CD1c-positive myeloid dendritic cell (primary cell): ENCODE measurements around the gene FBLN2.
A peak's percentile ranks its signal among the peaks of the same experiment; 100 is the strongest.
"Not testable (repeated sequence)": the region's sequence is repeated elsewhere in the genome, so short reads cannot be mapped to it uniquely, and the experiment has no call there.

Source experiments
- DNase-seq: peaks from one replicate; pipeline ENCODE4 v3.0.0-alpha.2; 2016; ENCODE audit errors: extremely low spot score

FBLN2 gene

DNA sequence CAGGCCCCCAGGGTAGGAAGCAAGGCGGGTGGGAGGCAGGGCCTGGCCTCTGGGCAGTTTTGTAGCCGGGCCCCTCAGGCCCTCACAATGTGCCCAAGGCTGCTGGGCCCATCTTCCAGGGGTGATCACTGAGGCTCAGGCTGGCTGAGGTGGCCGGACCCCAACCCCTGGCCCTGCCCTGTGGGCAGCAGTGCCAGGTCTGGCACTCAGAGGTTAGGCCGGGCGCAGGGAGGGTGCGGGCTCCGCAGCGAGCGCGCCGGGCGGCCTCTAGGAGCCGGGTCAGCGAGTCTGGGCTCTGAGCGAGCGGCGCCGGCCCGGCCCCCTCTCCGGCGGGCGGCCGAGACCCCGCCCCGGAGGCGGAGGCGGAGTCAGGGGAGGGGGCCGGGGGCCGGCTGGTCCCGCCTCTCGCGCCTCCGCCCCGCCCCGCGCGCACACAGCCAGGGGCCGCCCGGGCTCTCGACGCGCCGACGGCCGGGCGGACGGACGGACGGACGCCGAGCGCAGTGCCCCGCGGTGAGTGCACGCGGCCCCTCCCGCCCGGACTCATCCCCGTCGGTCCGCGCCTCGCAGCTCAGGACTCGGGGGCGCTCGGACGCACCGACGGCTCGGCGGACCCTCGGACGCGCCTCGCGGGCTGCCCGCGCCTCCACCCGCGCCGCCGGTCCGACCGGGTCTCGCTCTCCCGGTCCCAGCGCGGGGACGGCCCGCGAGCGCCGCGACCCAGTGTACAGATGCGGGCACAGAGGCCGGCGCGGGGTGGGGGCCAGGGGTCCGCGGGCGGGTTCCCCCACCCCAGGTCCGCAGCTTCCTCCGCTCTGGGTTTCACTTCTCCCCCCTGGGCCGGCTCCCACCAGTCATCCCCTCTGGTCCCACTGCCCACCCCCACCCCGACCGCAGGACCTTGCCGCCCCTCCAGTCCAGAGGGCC lies at the start of gene FBLN2:
Gene FBLN2, plus strand, starts transcription at position 430 of the 927 bp plus-strand sequence. CDS start 21,231 bp downstream, outside the sequence.
- DNase-seq, result peak; percentile 5

DNA sequence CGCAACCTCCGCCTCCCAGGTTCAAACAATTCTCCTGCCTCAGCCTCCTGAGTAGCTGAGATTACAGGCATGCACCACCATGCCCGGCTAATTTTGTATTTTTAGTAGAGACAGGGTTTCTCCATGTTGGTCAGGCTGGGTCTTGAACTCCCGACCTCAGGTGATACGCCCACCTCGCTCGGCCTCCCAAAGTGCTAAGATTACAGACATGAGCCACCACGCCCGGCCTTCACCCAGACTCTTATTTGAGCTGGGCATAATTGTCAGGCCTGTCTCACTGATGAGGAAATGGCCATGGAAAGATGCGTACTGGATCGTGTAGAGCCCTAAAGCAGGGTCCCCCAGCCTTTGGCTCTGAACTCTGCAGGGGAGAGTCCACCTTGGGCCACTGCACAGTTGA lies 49.7 kb upstream of the FBLN2 start:
- not testable (repeated sequence) for DNase-seq

DNA sequence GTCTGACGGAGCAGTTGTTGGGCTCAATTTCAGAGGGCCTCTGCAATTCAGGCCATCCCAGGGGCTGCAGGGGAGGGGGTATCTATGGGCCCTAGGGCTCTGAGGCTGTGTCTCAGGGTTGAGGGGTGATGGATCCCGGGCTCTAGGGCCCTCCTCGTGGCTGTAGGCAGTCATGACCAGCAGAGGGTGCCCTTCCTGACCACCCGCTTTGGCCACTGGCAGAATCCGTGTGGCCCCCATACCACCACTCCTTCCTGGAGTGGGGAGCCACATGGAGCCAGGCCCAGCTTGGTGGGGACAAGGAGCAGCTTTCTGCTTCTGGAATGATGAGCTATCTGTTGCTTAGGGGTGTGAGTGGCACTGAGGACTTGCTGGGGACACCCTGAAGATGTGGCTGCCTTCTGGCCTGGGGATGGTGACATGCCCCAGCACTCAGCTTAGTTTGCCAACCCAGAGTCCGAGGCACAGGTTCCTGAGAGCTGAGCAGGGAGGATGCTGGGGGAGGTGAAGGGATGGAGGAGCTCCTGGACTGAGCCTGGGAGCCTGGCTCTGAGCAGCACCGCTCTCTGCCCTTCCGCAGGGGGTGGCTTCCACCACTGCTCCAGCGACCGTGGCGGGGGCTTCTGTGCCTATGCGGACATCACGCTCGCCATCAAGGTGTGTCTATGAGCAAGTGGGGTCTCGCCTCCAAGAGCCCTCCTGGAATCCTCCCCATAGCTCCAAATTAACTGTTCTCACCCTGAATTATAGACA lies 48.6 kb upstream of the FBLN2 start:
- no peak for DNase-seq

DNA sequence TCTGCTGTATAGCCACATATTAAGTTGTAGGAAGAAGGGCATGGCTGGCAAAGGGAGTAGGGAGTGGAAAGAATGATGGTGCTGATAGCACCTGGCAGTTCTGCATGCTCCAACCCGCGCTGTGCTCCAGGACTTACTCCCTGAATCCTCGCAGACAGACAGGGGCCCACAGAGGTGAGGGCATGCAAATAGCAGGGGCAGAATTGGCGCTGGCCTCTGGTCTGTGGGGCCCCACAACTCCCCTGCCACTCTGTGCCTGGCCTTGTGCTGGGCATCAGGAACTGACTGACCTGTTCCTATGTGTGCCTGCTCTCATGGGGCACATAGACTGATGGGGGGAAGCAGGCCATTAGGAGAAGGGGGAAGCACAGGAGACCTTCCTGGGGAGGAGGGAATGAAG lies 47.9 kb upstream of the FBLN2 start:
- no peak for DNase-seq

DNA sequence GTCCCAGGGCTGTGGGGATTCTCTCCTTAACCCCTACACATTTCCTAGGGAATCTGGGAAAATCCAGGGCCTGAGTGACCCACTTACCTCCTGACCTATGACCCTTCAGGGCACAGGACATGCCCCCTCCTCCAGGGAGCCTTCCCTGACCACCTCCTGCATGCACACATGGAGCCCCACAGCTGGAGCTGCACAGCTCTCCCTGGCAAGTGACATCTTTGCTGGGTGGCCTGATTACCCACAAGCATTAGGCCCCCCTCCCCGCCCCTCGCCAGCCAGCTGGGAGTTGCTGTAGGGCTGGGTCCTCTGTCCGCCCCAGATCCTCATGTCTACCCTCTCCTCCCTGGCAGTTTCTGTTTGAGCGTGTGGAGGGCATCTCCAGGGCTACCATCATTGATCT lies 47.4 kb upstream of the FBLN2 start:
- DNase-seq, result no peak

DNA sequence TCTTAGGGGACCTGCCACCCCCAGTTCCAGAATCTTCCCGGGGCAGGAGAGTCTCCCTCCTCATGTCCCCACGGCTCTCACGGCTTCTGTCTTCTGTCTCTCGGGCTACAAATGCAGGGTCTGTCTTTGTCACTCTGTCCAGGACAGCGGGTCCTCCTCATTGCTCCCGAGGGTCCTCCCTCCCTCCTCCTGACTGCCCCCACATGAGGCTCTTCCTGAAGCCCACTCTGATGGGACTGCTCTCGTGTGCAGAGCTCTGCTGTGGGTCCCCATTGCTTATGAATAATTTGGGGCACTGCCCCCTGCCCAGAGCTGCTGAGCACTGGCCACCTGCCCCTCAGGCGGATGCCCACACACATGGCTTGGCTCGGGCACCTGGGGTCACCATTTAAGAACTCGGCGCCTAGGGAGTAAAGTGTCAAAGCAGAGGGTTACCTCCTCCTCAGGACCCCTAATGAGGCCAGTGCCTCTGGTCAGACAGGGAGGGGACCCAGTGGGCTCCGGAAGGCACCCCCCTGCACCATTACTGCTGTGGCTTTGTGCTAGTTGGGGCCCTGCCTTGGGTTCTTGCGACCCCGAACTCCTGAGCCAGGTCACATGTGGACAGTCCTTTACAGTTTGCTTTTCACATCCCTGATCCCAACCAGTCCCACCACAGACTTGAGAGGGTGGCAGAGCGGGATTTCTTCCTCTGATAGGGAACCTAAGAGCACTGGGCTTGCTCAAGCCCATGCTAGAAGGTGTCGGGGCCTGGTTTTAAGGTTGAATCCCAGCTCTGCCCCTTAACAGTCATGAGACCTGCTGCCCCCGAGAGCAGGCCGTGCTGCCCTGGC lies 46.8 kb upstream of the FBLN2 start:
- no peak for DNase-seq

DNA sequence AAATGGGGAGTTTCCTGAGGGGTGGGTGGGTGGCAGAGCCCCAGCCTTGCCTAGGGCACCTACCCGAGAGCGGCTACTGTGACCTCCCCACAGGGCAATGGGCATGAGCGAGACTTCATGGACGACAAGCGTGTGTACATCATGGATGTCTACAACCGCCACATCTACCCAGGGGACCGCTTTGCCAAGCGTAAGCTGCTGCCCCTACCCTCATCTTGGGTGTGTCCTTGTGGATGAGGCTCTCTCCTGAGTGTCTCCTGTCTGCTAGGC lies 46.2 kb upstream of the FBLN2 start:
- DNase-seq, result no peak

DNA sequence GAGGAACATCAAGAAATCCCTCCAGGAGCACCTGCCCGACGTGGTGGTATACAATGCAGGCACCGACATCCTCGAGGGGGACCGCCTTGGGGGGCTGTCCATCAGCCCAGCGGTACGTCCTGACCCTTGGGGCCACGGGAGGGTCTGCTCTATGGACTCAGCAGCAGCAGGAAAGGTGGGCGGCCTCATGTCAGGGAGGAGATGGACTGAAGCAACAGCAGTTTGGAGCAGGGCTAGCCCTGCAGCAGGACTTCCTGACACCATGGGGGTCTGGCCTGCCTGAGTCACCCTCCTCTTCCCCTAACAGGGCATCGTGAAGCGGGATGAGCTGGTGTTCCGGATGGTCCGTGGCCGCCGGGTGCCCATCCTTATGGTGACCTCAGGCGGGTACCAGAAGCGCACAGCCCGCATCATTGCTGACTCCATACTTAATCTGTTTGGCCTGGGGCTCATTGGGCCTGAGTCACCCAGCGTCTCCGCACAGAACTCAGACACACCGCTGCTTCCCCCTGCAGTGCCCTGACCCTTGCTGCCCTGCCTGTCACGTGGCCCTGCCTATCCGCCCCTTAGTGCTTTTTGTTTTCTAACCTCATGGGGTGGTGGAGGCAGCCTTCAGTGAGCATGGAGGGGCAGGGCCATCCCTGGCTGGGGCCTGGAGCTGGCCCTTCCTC lies 44.6 kb upstream of the FBLN2 start:
- no peak for DNase-seq

DNA sequence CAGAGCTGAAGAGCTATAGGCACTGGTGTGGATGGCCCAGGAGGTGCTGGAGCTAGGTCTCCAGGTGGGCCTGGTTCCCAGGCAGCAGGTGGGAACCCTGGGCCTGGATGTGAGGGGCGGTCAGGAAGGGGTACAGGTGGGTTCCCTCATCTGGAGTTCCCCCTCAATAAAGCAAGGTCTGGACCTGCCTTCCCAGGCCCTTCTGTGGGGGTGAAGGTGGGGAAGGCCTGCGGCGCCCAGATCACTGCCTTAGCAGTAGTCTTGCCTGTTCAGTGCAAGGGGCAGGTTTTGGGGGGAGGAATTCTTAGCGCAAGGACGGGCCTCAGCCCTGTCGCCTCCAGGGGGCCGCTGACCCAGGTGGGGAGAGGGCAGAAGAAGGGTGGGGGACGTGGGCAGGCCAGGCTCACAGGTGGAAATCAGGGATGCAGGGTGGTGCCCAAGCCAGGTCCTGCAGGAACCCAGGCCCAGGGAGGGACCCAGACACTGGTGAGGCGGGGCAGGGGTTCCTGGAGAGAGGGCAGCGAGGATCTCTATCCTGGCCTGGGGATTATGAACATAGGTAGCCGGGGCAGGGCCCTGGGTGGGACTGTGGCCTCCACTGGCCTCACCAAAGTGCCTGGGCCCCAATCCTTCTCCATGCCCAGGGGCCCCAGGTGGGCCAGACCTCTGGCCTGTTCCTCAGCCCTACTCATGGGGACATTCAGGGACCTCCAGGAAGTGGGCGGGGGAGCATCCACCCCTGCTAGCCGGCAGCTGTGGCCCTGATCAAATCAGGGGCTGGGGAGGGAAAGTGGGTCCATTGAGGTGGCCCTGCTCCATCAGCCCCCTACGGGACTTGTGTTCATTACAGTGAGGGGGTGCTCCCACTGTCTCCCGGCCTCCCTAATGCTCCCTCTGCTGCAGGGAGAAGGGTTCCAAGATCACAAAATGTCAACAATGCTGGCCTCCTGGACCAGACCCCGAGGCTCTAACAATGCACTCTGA lies 43.5 kb upstream of the FBLN2 start:
- DNase-seq, result no peak

DNA sequence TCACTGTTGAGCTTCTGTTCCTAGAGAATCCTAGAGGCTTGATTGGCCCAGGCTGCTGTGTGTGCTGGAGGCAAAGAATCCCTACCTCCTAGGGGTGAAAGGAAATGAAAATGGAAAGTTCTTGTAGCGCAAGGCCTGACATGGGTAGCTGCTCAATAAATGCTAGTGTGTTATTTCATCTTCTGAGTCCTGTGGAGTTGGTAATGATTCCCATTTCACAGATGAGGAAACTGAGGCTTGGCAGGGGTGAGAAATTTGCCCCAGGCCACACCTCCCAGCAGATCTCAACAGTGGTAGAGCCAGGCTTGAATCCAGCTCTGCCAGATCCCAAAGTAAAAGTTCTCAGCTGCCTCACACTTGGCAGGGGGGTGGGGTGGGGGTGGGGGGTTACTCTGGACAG lies 42.7 kb upstream of the FBLN2 start:
- no peak for DNase-seq

DNA sequence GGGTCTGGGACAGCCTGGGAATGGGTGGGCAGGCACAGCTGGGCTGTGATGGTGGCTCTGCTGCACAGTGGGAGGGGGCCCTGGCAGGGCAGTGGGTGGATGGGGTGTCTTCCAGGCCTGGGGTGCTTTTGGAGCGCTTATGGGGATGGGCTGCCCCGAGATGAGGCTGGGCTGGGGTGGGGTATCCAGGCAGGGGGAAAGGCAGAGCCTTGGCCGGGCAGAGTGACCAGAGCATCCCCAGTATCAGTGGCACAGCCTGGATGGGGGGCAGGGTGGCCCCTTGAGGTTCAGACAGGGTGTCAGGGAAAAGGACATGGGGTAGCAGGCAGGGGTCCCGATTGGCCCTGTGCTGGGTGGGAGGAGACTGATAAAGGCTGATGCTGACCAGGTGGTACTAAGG lies 42.2 kb upstream of the FBLN2 start:
- no peak for DNase-seq

DNA sequence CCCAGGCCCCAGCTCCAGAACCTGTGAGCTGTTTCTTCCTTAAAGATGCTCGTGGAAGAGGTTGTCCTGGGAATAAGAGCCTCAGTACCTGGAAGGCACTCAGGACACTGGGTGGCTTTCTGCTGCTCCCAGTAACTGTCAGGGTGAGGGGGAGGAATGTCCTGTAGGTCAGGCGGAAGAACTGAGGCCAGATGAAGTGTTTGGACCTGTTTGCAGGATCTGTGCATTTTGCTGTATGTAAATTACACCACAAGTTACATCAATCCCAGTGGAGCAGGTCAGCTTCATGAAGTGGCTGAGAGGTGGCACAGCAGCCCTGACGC lies 41.7 kb upstream of the FBLN2 start:
- DNase-seq, result no peak

DNA sequence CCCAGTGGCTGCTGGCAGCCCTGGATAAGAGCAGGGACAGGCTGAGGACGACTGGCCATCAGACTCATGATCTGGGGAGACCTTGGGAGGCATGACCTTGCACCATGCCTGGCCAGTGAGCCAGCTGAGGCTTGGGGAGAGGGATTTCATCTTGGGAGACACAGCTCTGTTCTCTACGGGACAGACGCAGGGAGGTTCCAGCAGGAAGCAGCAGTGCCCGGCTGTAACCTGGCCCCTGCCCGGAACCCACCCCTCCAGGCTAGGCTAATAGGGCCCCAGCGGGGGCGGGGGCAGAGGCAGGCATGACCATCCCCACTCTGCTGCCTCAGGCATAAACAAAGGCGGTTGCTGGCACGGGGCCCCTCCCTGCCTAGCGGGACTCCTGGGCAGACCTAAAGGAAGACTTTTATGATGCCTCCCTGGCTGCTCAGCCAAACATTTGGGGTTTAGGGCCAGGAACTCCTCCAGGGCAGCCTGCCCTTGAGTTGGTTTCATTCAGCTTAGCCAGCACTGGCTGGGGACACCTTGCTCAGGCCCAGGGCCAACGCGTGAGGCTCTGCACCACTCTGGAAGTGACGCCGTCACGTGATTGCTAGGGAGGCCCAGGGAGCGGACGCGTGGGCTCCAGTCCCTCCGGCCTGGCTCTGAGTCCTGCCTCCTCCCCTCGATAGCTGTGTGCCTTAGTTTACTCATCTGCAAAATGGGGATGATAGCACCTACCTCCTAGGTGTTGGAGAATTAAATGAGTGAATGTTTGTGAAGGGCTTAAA lies 41.2 kb upstream of the FBLN2 start:
- DNase-seq, result no peak

DNA sequence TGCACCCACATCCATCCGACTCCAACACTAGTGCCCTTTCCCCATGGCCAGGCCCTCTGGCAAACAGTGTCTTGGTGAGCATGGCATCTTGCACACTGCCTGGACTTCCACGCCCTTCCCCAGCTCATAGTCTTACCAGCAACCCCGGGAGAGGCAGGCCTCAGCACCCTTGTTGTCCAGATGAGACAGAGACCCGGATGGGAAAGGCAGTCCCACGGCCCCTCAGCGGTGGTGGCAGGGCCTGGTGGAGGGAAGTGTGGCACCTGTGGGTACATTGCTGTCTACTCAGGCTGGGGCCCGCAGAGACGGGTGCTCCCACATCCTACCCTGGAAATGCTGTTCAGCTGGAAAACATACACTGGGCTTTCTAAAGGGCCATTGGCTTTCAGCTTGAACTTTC lies 40.4 kb upstream of the FBLN2 start:
- no peak for DNase-seq

DNA sequence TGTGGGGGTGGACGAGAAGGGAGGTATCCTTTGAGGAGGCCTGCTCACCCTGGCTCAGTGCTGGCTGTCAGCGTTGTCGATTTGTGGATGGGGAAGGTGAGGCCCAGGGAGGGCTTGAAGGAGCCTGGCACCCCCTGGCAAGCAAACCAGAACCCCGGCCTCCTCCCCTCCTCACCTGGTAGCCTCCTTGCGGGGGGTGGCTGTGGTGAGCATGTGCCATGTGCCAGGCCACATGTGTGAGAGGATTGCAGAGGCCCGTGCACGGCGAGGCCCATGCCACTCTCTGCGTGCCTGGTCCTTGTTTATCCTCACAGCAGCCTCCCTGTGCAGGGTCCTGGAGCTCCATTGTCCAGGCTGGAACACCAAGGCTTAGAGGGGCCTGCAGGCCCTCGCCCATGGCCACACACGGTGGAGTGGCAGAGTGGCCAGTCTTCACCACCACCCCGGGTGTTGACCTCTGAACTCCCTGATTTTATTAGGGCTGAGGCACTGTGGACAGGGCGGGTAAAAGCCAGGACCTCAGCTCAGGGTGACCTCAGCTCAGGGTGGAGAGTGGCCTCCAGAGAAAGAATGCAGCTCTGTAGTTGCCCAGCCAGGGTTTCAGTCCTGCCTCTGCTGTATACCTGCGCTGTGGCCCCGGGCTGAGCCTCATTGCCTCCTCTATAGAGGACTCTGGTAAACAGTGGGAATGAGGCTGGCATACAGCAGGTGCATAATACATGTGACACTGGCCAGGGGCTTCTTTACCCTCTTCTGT lies 39.7 kb upstream of the FBLN2 start:
- no peak for DNase-seq

DNA sequence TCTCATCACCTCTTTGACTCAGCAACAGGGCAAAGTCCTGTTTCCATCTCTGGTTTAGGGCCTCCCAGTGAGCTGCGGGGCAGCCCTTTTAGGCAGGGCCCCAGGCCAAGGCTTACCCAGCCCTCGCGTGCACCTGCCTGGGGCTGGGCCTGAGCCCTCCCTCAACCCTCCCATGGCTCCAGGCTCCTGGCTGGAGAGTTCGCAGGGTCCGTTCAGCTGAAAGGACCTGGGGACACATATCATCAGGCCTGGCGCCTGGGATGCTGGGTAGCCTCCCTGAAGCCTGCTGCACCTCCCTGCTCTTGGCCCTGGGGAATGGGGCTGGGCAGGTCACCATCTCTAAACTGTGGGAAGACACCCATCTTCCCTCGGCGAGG lies 39.1 kb upstream of the FBLN2 start:
- DNase-seq, result no peak

DNA sequence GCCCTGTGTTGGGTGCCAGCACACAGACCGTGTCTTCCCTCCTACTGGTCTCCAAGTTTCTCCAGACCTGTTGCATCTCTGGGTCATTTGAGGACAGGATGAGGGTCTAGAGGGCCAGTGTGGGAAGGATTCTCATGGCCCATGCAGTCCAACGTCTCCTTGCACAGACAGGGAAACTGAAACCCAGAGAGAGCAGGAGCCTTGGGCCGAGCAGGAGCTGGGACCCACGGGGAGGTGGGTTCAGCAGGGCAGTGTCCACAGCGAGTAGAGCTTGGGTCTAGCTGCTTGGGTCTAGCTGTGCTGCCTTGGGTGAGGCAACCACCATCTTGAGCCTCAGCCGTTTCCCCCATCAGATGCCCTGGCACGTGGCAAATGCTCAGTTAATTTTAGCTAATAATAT lies 36.5 kb upstream of the FBLN2 start:
- DNase-seq, result no peak

DNA sequence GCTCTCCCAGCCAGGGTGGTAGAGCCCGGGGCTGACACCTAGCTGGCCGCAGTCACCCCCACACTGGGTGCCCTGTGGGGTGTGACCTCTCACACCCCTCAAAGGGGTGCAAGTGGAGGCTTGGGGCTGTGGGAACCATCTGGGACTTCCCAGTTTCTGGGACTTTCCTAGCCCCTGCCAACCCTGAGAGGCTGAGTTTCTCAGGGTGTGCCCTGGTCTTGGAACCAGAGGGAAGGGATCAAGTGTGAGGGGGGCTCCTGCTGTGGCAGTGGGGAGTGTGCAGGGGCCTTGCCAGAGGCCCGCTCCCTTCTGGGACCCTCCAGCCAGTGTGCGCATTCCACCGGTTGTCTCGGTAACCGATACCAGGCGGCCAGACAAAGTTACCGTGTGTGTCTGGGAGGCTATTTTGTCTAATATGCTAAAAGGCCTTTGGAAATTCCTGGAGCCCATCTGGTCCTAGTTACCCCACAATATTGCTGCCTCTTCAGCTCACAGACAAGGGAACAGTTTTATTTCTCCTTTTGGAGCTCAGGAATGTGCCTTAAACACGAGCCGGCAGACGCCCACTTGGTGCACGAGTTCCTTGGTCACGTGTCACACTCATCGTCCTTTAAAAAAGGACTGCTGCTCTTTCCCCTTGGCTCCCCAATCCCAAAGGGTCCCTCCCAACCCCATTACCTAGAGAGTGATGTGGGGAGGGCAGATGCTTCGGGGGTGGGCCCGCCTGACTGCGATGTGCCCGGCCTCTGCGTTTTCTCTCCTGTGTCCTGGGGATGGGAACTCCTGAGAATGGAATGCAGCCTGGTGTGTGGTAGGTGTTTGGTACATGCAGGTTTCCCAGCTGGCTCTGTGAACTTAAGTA lies 35.6 kb upstream of the FBLN2 start:
- no peak for DNase-seq
